Trophoblast cell (in vitro differentiated cells and primary cell): ENCODE data around the gene MCEE.

Source experiments
- DNase-seq, 2 donors: peaks; one replicate each; pipeline ENCODE4 v3.0.0-alpha.2; 2016
- H2AFZ ChIP-seq: 2 replicates; pipeline ENCODE4 v1.6.1; 2013; ENCODE audit warnings: low read length, moderate library complexity, mild to moderate bottlenecking; ENCODE audit not compliant: insufficient read depth, poor library complexity
- H2AK5ac ChIP-seq: 2 replicates; pipeline ENCODE4 v1.6.1; 2013; ENCODE audit warnings: mild to moderate bottlenecking, low read length
- H2BK120ac ChIP-seq: 2 replicates; pipeline ENCODE4 v1.6.1; 2013; ENCODE audit warnings: low read length, mild to moderate bottlenecking, moderate library complexity; ENCODE audit not compliant: insufficient read depth, poor library complexity
- H2BK12ac ChIP-seq: 2 replicates; pipeline ENCODE4 v1.6.1; 2013; ENCODE audit warnings: mild to moderate bottlenecking, low read length, moderate library complexity
- H2BK5ac ChIP-seq: 2 replicates; pipeline ENCODE4 v1.6.1; 2013; ENCODE audit warnings: low read length, low read depth, moderate library complexity, mild to moderate bottlenecking; ENCODE audit not compliant: poor library complexity
- H3K14ac ChIP-seq: 2 replicates; pipeline ENCODE4 v1.6.1; 2013; ENCODE audit warnings: mild to moderate bottlenecking, low read length
- H3K18ac ChIP-seq: 2 replicates; pipeline ENCODE4 v1.6.1; 2013; ENCODE audit warnings: mild to moderate bottlenecking, low read length
- H3K23ac ChIP-seq: 2 replicates; pipeline ENCODE4 v1.6.1; 2013; ENCODE audit warnings: low read length
- H3K27ac ChIP-seq: 2 replicates; pipeline ENCODE4 v1.5.1; 2013; ENCODE audit warnings: low read depth, mild to moderate bottlenecking, inconsistent platforms, low read length, moderate library complexity
- H3K27me3 ChIP-seq: 2 replicates; pipeline ENCODE4 v1.6.1; 2013; ENCODE audit warnings: inconsistent platforms, mild to moderate bottlenecking, low read length, moderate library complexity; ENCODE audit not compliant: insufficient read depth
- H3K36me3 ChIP-seq, 2 experiments: 1 replicate in 1 of 2; 2 replicates in 1 of 2; pipeline ENCODE4 v1.6.1; 2013; ENCODE audit warnings: low read length in 2 of 2, mild to moderate bottlenecking in 2 of 2, moderate library complexity in 1 of 2; ENCODE audit not compliant: insufficient read depth in 2 of 2, control insufficient read depth in 1 of 2
- H3K4ac ChIP-seq: 2 replicates; pipeline ENCODE4 v1.6.1; 2013; ENCODE audit warnings: low read depth, mild to moderate bottlenecking, low read length, moderate library complexity
- H3K4me1 ChIP-seq, 2 experiments: 1 replicate in 1 of 2; 2 replicates in 1 of 2; pipeline ENCODE4 v1.6.1; 2013; ENCODE audit warnings: low read length in 2 of 2, mild to moderate bottlenecking in 2 of 2, moderate library complexity in 1 of 2; ENCODE audit not compliant: insufficient read depth in 2 of 2, control insufficient read depth in 1 of 2
- H3K4me2 ChIP-seq: 2 replicates; pipeline ENCODE4 v1.6.1; 2013; ENCODE audit warnings: inconsistent platforms, mild to moderate bottlenecking, low read length, moderate library complexity
- H3K4me3 ChIP-seq: 2 replicates; pipeline ENCODE4 v1.5.1; 2013; ENCODE audit warnings: mild to moderate bottlenecking, low read depth, low read length, inconsistent platforms
- H3K79me1 ChIP-seq: one replicate; pipeline ENCODE4 v1.6.1; 2013; ENCODE audit warnings: low read length
- H3K79me2 ChIP-seq: 2 replicates; pipeline ENCODE4 v1.6.1; 2013; ENCODE audit warnings: low read length, mild to moderate bottlenecking; ENCODE audit not compliant: control insufficient read depth, insufficient read depth, poor library complexity
- H3K9ac ChIP-seq: 2 replicates; pipeline ENCODE4 v1.6.1; 2013; ENCODE audit warnings: mild to moderate bottlenecking, low read length
- H3K9me3 ChIP-seq: 2 replicates; pipeline ENCODE4 v1.6.1; 2013; ENCODE audit warnings: low read depth, mild to moderate bottlenecking, control low read depth, inconsistent platforms, low read length; ENCODE audit not compliant: insufficient read depth
- H4K12ac ChIP-seq: 2 replicates; pipeline ENCODE4 v1.6.1; 2013; ENCODE audit warnings: low read depth, mild to moderate bottlenecking, low read length, moderate library complexity
- H4K8ac ChIP-seq: 2 replicates; pipeline ENCODE4 v1.6.1; 2013; ENCODE audit warnings: low read depth, mild to moderate bottlenecking, low read length, moderate library complexity
- H4K91ac ChIP-seq: one replicate; pipeline ENCODE4 v1.6.1; 2013; ENCODE audit warnings: low read depth, mild to moderate bottlenecking, low read length, moderate library complexity
- WGBS: extraction: QIAGEN DNeasy Blood & Tissue Kit; methylation state at CpG from one replicate; pipeline ENCODE4 v1.1.7; 2013; ENCODE audit warnings: missing lambda C conversion rate; ENCODE audit not compliant: insufficient read length, insufficient coverage; ENCODE audit errors: extremely low coverage; 5-methylcytosine and 5-hydroxymethylcytosine counted together

Gene MCEE

DNA sequence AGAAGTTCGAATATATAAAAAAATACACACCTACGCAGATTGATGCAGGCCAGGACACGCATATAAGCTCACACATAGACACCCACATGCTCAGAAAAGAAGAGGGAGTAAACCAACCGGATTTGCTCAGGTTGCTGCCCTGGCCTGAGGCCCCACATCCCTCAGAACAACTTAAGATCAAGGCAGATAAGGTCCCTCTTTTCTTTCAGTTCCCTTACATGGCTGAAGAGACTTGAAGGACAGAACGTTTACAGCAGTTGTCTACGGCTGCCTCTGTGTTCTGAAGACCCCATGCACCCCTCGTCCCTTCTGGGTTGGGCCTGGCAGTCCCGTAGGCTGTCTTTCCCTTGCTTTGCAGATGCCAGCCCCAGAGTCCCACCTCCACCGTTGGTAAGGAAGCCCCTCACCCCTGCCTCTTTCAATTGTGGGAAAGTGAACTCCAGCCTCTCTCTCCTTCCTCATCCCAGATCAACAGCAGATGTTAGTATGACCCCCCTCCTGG, 65.9 kb downstream of the MCEE start:
- Histone ChIP-seq H3K9me3 (no peaks in the 10 kb centered on the region), H3K4me1 (peaks cover 6 to 11% of the 10 kb centered on the region in 2 experiments), H3K23ac (no peak overlapping the region), H3K79me1 (peaks cover 14% of the 10 kb centered on the region), H3K36me3 (no peaks in the 10 kb centered on the region), H4K12ac (no peak overlapping the region), H3K79me2 (peaks cover 12% of the 10 kb centered on the region), H2AFZ (peak overlapping the region; percentile 55), H2AK5ac (no peak overlapping the region), H3K9ac (no peak overlapping the region), H3K27me3 (no peaks in the 10 kb centered on the region), H4K91ac (peak overlapping the region; percentile 80), H3K4me2 (no peak overlapping the region), H3K18ac (peak overlapping the region; percentile 47), H2BK12ac (peak overlapping the region; percentile 72), H3K27ac (peak overlapping the region; percentile 73), H2BK5ac (no peak overlapping the region), H2BK120ac (peak overlapping the region; percentile 85), H3K4me3 (no peak overlapping the region), H3K14ac (peak overlapping the region; percentile 56), H3K4ac (no peak overlapping the region), H4K8ac (peak overlapping the region; percentile 42)
- WGBS = no CpG with 5 or more reads among the region's 9 CpGs
- DNase-seq = peak; percentile 78 to 91

DNA sequence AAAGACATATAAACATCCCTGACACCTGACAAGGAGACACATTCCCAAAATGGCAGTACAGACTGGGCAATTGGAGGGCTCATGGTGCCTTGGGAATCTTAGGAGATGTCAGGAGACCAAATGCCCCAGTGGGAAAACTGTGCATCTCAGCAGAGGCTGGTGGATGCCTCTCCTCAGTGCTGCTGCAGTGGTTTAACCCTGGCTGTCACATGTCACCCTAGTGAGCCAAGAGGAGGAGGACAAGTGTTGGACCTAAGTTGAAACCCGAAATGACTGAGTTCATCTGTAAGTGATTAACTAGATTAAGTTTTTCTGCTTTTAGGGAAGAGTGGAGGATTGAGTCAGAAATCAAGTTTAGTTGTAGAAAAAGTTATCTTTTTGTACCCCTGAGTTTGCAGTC, 66.8 kb downstream of the MCEE start:
- H2BK120ac ChIP-seq = no peak overlapping the region
- H2BK12ac ChIP-seq = no peak overlapping the region
- DNase-seq = no peak
- no peaks in the 10 kb centered on the region for H3K9me3 ChIP-seq
- no peak overlapping the region for H2AK5ac ChIP-seq
- H3K79me2 ChIP-seq = peaks cover 6% of the 10 kb centered on the region
- H4K91ac ChIP-seq = no peak overlapping the region
- H3K27me3 ChIP-seq = no peaks in the 10 kb centered on the region
- no peak overlapping the region for H3K4me3 ChIP-seq
- peaks cover 11% of the 10 kb centered on the region for H3K79me1 ChIP-seq
- H3K27ac ChIP-seq = no peak overlapping the region
- no peak overlapping the region for H3K4ac ChIP-seq
- H3K9ac ChIP-seq = peak overlapping the region; percentile 29
- peaks cover 6 to 11% of the 10 kb centered on the region in 2 experiments for H3K4me1 ChIP-seq
- no peak overlapping the region for H3K23ac ChIP-seq
- no peak overlapping the region for H3K4me2 ChIP-seq
- H4K12ac ChIP-seq = no peak overlapping the region
- H2AFZ ChIP-seq = no peak overlapping the region
- WGBS = no CpG with 5 or more reads among the region's 1 CpG
- H3K18ac ChIP-seq = no peak overlapping the region
- H2BK5ac ChIP-seq = no peak overlapping the region
- H4K8ac ChIP-seq = no peak overlapping the region
- no peak overlapping the region for H3K14ac ChIP-seq
- H3K36me3 ChIP-seq = no peaks in the 10 kb centered on the region

DNA sequence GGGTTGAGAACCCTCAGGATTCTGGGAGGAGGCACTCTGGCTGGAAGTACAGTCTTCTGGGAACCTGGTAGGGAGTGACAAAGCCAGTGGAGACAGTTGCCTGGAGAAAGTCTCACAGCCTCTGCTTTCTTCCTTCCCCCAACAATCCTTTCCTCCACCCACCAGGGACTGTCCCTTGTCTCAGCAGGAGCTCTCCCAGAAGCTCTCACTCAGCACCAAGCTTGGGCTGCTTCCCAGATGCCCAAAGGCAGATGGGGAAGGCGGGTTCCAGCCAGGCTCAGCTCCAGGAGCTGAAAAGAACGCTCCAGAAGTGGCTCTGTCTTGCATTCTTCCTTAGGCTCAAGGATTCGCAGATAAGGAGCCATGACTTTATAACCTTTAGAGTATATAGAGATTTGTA, 69.2 kb downstream of the MCEE start:
- Histone ChIP-seq H2BK120ac (no peak overlapping the region), H3K18ac (no peak overlapping the region), H2BK12ac (no peak overlapping the region), H4K91ac (no peak overlapping the region), H3K23ac (no peak overlapping the region), H3K27me3 (no peaks in the 10 kb centered on the region), H4K8ac (no peak overlapping the region), H3K79me1 (peaks cover 4% of the 10 kb centered on the region), H4K12ac (no peak overlapping the region), H3K9me3 (no peaks in the 10 kb centered on the region), H3K27ac (no peak overlapping the region), H3K4ac (no peak overlapping the region), H2AK5ac (no peak overlapping the region), H3K9ac (no peak overlapping the region), H3K4me2 (no peak overlapping the region), H3K36me3 (no peaks in the 10 kb centered on the region), H3K79me2 (no peaks in the 10 kb centered on the region), H2AFZ (peak overlapping the region; percentile 9), H3K4me3 (no peak overlapping the region), H2BK5ac (no peak overlapping the region), H3K14ac (no peak overlapping the region), H3K4me1 (peaks cover 3 to 8% of the 10 kb centered on the region in 2 experiments)
- no CpG with 5 or more reads among the region's 3 CpGs for WGBS
- peak in 1 of 2 donors; percentile 53 for DNase-seq

DNA sequence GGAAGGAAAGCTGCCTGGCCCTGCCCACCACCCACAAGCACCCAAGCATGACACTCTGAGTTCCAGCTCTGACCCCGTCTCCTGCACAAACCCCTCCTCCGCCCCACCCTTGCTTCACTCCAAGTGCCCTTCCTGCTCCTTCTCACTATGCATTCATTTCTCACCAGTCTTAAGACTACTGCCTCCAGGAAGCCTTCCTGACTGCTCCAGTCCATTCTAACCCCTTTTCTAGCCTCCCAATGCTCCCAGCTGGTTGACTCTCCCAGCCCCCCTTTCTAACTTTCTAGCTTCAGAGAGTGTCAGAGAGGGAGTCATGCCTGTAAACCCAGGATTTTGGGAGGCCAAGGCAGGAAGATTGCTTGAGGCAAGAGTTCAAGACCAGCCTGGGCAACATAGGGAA, 69.8 kb downstream of the MCEE start:
- Histone ChIP-seq H3K4me3 (no peak overlapping the region), H3K14ac (no peak overlapping the region), H3K4me2 (no peak overlapping the region), H2BK12ac (no peak overlapping the region), H3K79me1 (peaks cover 4% of the 10 kb centered on the region), H3K27ac (no peak overlapping the region), H4K12ac (no peak overlapping the region), H2AK5ac (no peak overlapping the region), H4K8ac (no peak overlapping the region), H3K36me3 (no peaks in the 10 kb centered on the region), H3K79me2 (no peaks in the 10 kb centered on the region), H2AFZ (no peak overlapping the region), H3K9me3 (no peaks in the 10 kb centered on the region), H3K9ac (no peak overlapping the region), H2BK120ac (no peak overlapping the region), H3K27me3 (no peaks in the 10 kb centered on the region), H2BK5ac (no peak overlapping the region), H3K4ac (no peak overlapping the region), H3K4me1 (peaks cover 3 to 8% of the 10 kb centered on the region in 2 experiments), H3K18ac (no peak overlapping the region), H4K91ac (no peak overlapping the region), H3K23ac (no peak overlapping the region)
- DNase-seq = no peak
- WGBS = no CpG with 5 or more reads among the region's 2 CpGs
